COLO668 (cell line): Measurements from ENCODE around the gene KIAA1614.
A peak's percentile ranks its signal among the peaks of the same experiment; 100 is the strongest.

Experiments used
- DNase-seq: peaks from one replicate; lab custom pipeline; 2025; ENCODE audit not compliant: unreplicated experiment; lab: John Stamatoyannopoulos, UW

The KIAA1614 gene, protein sequence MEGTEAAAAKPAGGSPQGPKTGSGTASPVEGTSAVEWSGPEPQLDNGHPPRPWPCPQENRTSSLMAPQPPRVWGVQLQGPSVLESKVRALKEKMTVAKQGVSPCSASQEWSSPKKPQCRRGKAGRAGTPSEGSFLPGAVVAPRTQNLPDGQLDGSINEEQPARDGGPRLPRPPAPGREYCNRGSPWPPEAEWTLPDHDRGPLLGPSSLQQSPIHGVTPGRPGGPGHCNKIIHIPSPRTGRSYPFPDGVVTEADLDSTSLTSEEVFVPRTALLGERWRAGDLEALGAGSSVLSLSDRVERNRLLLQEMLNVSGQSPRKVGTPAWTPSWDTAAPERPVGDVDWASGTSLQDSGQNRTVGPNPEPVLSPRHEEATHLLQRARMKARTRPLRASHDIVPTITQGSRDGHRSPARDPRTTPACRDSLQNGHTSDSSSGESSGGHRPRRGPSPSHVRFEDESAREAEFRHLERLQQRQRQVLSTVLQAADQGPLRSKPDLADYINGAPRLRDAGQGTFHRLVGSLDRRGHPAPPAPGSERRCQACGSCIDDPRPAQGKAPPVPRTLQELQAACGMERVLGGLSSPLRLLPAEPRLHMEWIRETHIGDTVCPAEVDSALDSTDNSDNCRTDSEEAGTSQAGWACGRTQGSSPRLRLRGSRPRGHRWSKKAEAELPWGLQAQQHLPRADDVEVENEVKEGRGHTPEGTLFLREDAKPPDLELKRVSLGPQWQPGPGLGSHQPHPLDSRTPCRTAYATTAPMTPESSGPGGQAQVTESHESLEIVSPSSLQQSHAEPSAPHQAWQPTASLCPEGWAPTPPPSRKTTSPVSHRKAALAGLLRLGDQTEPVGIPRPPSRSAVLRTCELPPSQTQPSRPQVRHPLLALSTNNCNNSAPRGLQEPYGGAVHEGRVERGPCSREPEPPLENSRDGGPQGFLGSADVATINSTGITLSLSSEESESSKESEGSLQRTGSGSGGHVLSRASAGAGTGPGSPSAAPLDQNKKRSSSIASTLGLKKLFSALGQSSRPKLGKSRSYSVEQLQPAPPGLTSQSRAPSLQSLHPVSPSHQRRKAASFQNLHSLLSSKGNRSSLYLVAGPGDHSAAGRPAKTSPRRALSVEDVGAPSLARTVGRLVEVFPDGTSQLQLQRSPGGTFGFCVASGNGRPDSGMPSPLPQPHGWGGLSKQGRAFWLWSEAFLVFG

DNA sequence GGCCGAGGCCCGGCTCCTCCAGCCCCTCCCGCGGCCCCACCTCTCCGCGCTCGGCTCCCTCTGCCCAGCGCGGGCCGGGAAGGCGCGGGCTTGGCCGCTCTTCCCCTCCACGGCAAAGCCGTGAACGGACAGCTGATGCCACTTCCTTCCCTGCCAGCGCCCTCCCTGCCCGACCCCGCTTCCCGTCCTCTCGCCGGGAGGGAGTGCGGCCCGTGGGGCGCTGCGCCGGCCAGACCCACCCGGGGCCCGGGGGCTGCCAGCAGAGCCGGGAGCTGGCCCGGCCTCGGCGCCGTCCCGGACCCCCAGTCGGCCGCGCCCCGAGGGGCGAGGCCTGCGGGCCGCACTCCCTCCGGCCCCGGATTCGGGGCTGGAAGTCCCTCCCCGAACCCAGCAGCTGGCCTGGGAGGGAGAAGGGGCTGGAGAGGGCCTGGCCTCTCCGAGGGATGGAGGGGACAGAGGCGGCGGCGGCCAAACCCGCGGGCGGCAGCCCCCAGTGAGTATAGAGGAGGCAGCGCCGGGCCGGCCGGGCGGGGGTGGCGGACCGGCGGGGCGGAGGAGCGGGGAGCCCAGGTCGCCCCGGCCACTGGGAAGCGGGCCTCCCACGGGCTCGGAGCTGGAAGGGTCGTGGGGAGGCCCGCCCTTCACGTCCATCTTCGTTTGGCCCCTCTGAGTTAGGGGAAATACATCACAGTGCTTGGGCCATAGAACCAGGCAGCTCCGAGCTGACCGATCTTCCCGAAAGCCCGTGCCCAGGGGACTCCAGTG is at the start of gene KIAA1614:
Gene KIAA1614 (plus strand): TSS at position 97 of the 765 bp plus-strand sequence. CDS start 347 bp downstream, at position 444.
- DNase-seq, result no peak

DNA sequence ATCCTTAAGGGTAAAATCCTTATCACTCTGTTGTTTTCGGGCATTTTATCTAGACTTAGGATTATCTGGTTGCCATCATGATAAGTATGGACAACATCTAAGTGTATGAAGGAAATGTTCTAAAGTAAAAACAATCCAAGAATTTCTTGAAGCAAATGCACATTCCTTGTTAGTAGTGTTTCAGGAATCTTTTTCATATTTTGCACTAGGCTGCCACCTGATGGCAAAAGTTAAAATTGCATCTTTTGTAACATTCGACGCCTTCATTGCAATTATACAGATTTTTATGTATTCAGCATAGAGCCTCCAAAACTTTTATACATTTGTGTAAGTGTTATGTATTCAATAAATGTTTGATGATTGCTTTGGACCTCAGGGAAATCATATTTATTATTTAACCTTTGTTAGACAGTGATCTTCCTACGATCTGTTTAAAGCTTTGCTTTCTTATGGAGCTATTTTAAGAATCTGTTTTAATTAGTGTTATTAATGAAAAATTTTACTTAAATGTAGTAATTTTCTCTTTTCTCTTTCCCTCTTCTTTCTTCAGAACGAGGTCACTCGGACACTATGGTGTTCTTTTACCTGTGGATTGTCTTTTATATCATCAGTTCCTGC is 49.4 kb upstream of the KIAA1614 start:
- peak; percentile 47 for DNase-seq

DNA sequence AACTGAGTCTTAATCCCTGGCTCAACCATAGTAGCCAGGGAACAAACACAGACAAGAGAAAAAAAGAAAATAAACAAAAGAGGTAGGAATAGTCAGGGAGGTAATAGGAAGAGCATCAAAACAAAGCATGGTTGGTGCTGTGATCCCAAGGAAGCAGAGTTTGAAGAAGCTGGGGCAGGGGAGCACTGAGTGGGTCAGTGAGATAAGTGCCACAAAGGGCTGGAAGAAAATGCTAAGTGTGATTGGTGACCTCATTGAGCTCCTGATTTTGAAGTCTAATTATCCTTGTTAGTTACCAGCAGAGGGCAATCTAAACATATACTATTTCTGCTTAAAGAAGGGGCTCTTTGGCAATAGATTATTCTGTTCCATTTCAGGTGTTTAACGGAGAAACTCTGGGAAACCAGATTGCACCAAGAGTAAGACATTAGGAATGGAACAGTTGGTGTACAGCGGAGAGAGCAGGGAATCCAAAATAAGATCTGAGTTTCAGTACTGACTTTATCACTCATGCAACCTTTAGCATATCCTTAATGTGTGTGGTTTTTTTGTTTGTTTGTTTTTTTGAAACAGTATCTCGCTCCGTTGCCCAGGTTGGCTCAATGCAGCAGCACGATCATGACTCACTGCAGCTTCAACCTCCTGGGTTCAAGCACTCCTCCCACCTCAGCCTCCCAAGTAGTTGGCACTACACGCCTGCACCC is 30.7 kb upstream of the KIAA1614 start:
- peak; percentile 18 for DNase-seq

DNA sequence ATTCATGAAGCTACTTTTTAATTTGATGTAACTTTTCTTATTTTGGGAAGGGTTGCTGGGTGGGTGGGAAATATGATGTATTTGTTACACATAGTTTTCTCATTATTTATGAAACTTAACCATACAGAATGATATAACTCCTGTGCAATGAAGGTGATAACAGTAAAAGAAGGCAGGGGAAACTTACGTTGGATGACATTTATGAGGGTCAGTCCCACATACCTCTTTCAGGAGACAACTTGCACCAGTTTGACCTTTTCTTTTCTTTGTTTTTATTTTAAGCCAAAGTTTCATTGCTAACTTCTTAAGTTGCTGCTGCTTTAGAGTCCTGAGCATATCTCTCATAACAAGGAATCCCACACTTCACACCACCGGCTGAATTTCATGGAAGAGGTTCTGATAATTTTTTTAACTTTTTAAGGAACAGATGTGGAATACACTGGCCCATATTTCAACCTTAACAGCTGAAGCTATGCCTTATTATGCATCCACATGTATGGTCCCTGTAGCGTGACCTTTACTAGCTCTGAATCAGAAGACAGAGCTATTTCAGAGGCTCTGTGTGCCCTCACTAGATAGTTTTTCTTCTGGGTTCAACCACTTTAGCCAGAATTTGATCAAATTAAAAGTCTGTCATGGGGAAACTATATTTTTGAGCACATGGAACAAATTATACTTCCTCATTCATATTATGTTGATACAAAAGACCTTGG is 28.0 kb upstream of the KIAA1614 start:
- DNase-seq, result no peak

DNA sequence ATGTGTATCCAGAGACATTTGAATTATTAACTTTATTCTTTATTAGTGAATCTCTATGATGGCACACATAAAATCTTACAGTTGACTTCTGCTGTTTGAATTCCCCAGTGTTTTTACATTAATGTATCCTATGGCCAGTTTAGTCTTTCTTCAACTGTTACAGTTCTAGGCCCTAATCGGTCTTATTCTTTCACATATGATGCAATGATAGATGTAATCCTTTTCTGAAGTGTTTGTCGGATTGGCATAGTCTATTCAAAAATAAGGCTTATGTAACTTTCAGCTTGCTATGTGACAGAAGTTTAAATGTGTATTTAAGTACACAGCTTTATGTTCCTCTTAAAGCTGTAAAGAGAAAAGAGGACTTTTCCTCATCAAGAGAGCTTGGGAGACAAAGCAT is 26.4 kb upstream of the KIAA1614 start:
- DNase-seq, result no peak

DNA sequence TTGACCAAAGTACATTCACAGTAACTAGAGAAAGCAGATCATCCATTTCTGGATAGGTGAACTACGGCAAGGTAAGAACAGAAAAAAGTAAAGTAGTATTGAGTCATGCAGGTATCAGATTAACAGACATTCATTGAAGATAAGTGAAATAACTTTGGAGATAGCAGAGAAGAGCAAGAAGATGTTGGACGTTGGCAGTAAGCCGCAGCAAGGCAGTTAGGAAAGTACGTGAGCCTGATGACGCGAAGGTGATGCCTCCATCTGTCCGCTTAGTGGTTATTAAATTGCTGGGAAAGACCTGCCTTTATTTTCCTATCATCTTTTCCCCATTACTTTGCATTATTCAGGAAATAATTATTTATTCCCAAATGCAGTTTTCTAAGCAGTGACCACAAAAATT is 24.9 kb upstream of the KIAA1614 start:
- DNase-seq, result no peak

DNA sequence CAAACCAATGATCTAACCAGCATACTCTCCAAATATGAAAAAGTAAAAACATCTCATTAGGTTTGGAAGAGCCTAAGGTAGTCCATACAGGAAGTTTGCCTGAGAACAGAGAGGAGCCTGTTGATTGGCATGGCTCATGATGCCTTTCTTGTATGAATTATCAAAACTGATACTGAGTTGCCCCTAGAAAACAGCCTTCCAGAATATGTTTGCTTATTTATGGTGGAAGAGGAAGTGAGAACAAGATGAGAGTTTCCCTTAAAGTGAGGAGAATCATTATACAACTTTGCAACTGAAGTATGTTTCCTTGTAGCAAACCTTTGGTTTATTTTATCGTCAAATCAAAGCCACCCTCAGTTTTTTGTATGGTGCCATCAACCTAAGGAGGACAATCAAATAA is 23.8 kb upstream of the KIAA1614 start:
- DNase-seq, result no peak

DNA sequence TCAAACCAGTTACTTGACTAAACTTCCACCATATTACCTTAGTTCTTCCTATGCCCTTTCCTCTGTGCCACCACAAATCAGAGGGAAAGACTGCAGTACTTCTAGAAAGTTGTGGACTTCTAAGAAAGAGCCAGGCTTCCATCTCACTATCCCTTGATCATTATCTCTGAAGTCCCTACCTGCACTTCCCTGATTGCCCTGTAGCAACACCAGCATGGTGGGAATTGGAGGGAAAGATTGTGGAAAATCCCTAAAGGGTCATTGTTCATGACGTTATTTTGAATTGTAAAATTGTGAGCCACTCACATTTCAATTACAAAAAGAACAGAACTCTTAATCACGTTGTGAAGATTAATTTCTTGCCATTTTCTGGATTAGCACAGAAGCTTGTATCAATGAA is 23.4 kb upstream of the KIAA1614 start:
- DNase-seq, result no peak

DNA sequence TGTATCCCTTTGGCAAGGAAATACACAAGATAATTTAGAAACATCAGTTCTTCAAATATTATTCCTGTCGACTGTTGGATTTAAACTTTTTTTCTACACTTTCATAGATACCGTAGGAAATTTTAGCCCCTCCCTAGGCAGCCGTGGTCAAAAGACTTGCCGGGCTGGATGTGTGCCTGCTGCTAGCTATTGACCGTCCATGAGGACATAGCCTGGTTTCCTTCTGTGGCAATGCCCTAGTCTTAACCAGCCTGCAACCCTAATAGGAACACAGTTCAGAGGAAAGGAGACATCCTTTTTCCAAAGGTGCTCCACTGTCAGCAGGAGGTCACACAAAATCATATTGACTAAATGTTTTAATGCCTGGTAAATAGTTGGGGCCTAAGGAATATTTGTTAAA is 20.4 kb upstream of the KIAA1614 start:
- DNase-seq, result no peak

DNA sequence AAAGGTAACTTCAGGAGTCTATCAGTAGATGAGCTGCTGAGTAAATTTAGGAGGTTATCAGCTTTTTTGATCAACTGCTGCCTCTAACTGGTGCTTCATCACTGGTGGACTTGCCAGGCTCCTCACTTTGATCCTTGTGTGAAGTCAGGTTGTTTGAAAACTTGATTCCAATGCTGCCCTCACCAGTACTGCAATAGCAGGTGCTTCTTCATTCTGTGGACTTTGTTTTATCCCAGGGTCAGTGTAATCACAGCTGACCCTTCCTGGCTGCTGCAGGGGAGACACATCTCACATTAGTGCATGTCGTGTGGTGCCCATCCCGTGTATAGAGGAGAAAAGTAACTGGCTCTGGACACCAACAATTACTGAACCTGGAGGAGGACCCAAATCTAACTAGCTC is 20.0 kb upstream of the KIAA1614 start:
- DNase-seq, result no peak

DNA sequence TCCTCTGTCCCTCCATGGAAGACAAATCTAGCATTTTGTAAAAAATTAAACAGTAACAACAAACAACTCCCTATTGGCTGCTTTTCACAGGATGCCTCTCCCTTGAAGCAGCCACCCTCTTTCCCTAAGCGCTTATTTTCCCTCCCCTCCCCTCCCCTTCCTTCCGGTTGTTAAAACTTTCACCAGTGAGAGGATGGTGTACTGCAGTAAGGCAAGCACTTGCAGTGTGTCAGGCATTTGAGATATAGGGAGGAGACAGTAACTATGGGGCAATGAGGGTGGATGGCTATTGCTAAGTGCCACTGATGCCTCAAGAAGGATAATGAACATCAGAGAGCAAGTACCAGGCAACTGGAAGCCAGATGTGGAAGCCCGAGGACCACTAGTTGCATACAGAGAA is 19.1 kb upstream of the KIAA1614 start:
- no peak for DNase-seq

DNA sequence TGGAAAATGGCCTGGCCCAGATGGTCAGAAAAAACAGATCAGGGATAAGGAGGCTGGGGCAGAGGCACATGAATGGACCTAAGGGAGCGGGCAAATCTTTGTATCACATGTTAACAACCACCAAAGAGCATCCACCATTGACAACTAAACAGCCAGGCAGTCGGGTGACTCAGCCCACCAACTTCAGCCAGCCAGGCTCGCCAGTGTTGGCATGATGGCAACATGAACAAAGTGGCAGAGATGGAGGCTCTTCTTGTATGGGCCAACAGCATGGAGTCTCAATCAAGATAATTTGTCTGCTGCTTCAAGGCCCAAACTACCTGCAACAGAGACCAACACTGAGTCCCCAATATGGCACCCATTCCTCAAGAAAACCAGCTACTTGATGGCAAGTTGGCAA is 16.5 kb upstream of the KIAA1614 start:
- DNase-seq, result no peak

DNA sequence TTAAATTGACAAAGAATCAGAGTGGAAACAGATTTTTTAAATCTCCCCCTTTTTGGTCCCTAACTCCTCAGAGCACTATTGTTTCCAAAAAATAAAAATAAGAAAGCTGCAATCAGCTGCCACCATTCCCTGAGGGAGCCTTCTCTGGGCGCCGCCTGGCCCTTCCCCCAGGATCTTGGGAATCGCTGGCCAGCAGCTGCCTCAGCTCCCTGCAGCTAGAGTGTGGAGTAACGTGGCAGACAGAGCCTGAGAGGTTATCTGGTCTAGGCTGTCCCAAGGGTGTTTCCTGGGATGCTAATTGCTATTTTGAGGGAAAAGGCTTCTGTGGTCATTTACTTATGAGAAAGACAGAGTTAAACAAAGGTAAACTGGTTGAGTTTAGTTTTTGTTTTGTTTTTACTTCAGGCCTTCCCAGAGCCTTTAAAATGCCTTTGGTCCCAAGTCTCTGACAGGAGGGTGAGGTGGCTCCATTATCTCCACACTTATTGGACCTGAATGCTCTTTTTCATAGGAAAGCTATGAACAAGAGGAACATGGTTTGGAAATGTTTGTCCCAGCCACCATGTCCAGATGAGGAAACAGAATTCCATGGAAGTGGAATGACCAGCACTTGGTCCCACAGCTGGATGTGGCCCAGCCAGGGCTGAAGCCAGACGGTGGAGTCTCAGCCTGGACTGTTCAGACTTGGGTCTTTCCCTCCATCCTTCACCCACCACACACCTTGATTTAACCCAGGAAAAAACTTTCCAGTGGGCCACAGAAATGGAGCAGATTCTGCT is 14.1 kb upstream of the KIAA1614 start:
- no peak for DNase-seq

DNA sequence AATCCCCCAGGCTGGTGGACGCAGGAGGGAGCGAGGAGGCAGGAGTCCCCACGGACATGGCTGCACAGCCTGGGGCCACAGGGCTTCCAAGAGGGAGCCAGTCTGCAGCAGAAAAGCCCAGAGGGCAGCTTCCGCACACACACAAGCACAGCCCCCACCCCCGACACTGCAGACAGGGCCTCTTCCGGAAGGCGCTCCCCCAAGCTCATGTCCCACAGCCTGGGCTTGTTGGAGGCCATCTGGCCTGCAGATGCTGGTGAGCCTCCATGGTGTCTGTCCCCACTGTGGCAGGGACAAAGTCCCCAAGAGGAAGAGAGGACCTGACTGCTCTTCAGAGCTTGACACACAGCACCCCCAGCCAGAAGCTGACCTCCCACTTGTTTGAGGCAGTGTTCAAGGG is 13.4 kb upstream of the KIAA1614 start:
- DNase-seq, result no peak

DNA sequence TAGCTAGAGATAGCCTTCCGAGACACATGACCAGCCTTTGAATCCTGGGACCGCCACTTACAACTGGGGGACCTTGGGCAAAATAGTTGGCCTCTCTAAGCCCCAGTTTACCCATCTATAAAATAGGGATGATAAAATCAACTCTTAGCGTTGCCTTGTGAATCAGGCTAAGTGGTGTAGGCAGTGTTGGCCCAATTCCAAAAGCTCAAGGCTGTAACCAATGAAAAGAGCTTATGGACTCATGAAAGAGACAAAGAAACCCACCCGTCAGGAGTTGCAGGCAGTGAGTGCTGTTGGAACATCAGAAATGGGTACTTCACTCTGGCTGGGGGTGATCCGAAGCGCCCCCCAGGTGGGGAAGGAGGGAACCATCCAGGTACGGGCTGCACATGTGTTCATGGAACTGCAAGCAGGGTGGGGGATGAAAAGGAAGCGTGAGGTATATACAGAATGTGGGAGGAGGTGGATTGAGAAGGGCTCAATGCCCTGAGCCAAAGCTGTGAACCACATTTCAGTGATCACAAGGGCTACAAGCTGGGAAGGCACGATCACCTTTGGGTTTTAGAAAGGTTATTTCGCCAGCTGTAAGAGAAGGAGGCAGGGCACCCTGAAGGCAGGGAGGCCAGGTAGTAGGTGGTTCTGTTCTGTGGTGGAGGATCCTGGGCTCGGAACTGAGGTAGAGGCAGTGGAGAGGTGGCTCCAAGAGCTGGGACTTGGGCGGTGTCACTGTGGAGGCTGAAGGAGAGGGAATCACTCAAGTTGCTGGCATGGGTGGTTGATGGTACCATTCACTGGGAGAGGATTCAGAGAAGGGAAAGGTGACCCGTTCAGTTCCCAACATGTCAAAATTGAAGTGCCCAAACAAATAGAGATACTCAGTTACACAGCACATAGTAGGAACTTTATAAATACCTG is 11.4 kb upstream of the KIAA1614 start:
- DNase-seq, result no peak

DNA sequence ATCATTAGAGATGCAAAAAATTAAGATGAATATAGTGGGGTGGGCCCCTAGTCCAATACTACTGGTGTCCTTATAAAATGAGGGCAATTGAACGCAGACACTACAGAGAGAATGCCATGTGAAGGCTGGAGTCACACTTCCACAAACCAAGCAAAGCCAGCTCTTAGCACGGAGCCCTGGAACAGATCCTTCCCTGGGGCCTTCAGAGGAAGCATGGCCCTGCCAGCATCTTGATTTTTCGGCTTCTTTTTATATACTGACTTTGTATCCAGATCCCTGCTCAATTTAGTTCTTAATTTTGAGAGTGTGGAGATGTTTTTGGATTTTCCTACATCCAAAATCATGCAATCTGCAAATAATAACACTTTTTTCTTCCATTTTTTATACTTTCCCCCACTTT is 10.2 kb upstream of the KIAA1614 start:
- no peak for DNase-seq

DNA sequence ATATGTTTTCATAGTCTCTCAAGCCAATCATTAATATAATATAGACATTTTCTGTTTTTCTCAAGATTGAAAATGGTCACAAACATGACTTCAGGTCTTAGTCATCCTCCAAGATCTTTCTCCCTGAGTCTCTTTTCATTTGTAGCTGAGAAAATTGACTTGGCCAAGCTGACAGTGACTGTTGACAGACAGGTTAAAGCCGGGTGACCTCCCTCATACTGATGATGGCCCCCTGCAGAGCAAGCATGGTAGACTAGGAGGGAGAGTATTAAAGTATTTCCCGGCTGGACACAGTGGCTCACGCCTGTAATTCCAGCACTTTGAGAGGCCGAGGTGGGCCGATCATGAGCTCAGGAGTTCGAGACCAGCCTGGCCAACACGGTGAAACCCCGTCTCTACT is 6.8 kb upstream of the KIAA1614 start:
- no peak for DNase-seq
